IMR-90 (cell line): ENCODE data around the gene TDRD12. TPM values are rescaled to one million over a fixed set of nuclear protein-coding genes. Genes with fewer than 3 reads are reported as not detected.

ENCODE experiments used
- ATAC-seq: fragments of 200-7000 bp; cut with Tn5 transposase; 2 replicates; pipeline ENCODE4 v1.9.1; 2020; ENCODE audit warnings: low read depth, mild to moderate bottlenecking, moderate library complexity
- BruUV-seq: library from RNA; stranded (reverse); fragments of 400-500 nt; replicated peaks from 2 replicates; lab custom pipeline; 2021; lab: Mats Ljungman, UMichigan
- CTCF ChIA-PET: fragments of 300-600 bp; formaldehyde crosslinking; extraction: SDS; loops from one replicate; lab custom pipeline; 2021; ENCODE audit warnings: antibody characterized with exemption; lab: Yijun Ruan, JAX
- POLR2A ChIA-PET: fragments of 300-600 bp; sonication (Branson Sonifier 250); formaldehyde crosslinking; loops from one replicate; lab custom pipeline; 2022; ENCODE audit warnings: antibody characterized with exemption; ENCODE audit not compliant: unreplicated experiment; lab: Charles Lee
- DNase-seq: peaks from one replicate; pipeline ENCODE4 v3.0.0; 2013
- H2AFZ ChIP-seq: replicated peaks from 2 replicates; pipeline ENCODE3; 2013; ENCODE audit warnings: low read length, mild to moderate bottlenecking; ENCODE audit not compliant: poor library complexity
- H2AK5ac ChIP-seq: 2 replicates; pipeline ENCODE4 v1.6.1; 2013; ENCODE audit warnings: low read depth, low read length, inconsistent platforms
- H2AK9ac ChIP-seq: replicated peaks from 2 replicates; pipeline ENCODE3; 2013; ENCODE audit warnings: mild to moderate bottlenecking, low read depth, low read length, moderate library complexity; ENCODE audit not compliant: poor library complexity
- H2BK120ac ChIP-seq: 2 replicates; pipeline ENCODE4 v1.6.1; 2013; ENCODE audit warnings: low read depth, low read length, inconsistent platforms
- H2BK15ac ChIP-seq: 3 replicates; pipeline ENCODE4 v1.6.1; 2013; ENCODE audit warnings: low read depth, low read length, inconsistent platforms
- H2BK20ac ChIP-seq: 2 replicates; pipeline ENCODE4 v1.6.1; 2013; ENCODE audit warnings: low read depth, mild to moderate bottlenecking, inconsistent platforms, low read length, moderate library complexity
- H2BK5ac ChIP-seq: 2 replicates; pipeline ENCODE4 v1.6.1; 2013; ENCODE audit warnings: mild to moderate bottlenecking, low read depth, low read length, inconsistent platforms; ENCODE audit not compliant: poor library complexity, severe bottlenecking
- H3K14ac ChIP-seq: replicated peaks from 2 replicates; pipeline ENCODE4 v1.6.1; 2013; ENCODE audit warnings: low read depth, low read length, inconsistent platforms
- H3K18ac ChIP-seq: 2 replicates; pipeline ENCODE4 v1.6.1; 2013; ENCODE audit warnings: low read depth, low read length, control low read depth
- H3K23ac ChIP-seq: 2 replicates; pipeline ENCODE4 v1.6.1; 2013; ENCODE audit warnings: low read depth, low read length, inconsistent platforms
- H3K27ac ChIP-seq: 2 replicates; pipeline ENCODE4 v1.5.1; 2013; ENCODE audit warnings: mild to moderate bottlenecking, control low read depth, low read length; ENCODE audit not compliant: insufficient read depth
- H3K27me3 ChIP-seq: 2 replicates; pipeline ENCODE4 v1.6.1; 2013; ENCODE audit warnings: low read length; ENCODE audit not compliant: control insufficient read depth, insufficient read depth
- H3K36me3 ChIP-seq: 2 replicates; pipeline ENCODE4 v1.6.1; 2013; ENCODE audit warnings: low read length, mixed read lengths; ENCODE audit not compliant: control insufficient read depth, insufficient read depth
- H3K4ac ChIP-seq: 2 replicates; pipeline ENCODE4 v1.6.1; 2013; ENCODE audit warnings: low read depth, low read length, inconsistent platforms
- H3K4me1 ChIP-seq: 2 replicates; pipeline ENCODE4 v1.6.1; 2013; ENCODE audit warnings: low read length, mixed read lengths; ENCODE audit not compliant: control insufficient read depth, insufficient read depth
- H3K4me2 ChIP-seq: 2 replicates; pipeline ENCODE4 v1.6.1; 2013; ENCODE audit warnings: low read depth, mild to moderate bottlenecking, control low read depth, low read length, moderate library complexity
- H3K4me3 ChIP-seq: 2 replicates; pipeline ENCODE4 v1.5.1; 2013; ENCODE audit warnings: low read depth, mild to moderate bottlenecking, control low read depth, low read length, moderate library complexity; ENCODE audit not compliant: insufficient read depth
- H3K56ac ChIP-seq: 2 replicates; pipeline ENCODE4 v1.6.1; 2013; ENCODE audit warnings: low read length, inconsistent platforms; ENCODE audit not compliant: insufficient read depth; ENCODE audit errors: extremely low read depth
- H3K79me1 ChIP-seq, 2 experiments: 2 replicates each; pipeline ENCODE4 v1.6.1; 2013; ENCODE audit warnings: low read length in 2 of 2, inconsistent platforms in 1 of 2, low read depth in 1 of 2
- H3K9ac ChIP-seq: 2 replicates; pipeline ENCODE4 v1.6.1; 2013; ENCODE audit warnings: low read depth, low read length, control low read depth
- H3K9me1 ChIP-seq: 2 replicates; pipeline ENCODE4 v1.6.1; 2013; ENCODE audit warnings: low read length, inconsistent platforms; ENCODE audit not compliant: insufficient read depth
- H3K9me3 ChIP-seq: 2 replicates; pipeline ENCODE4 v1.6.1; 2013; ENCODE audit warnings: low read length; ENCODE audit not compliant: control insufficient read depth, insufficient read depth
- H4K20me1 ChIP-seq: 2 replicates; pipeline ENCODE4 v1.6.1; 2013; ENCODE audit warnings: low read length, inconsistent platforms; ENCODE audit not compliant: insufficient read depth
- H4K5ac ChIP-seq: 2 replicates; pipeline ENCODE4 v1.6.1; 2013; ENCODE audit warnings: mild to moderate bottlenecking, low read depth, low read length, control low read depth
- H4K8ac ChIP-seq, 2 experiments: 2 replicates each; pipeline ENCODE4 v1.6.1; 2013; ENCODE audit warnings: low read depth in 2 of 2, low read length in 2 of 2, control low read depth in 1 of 2, inconsistent platforms in 1 of 2
- H4K91ac ChIP-seq: 2 replicates; pipeline ENCODE4 v1.6.1; 2013; ENCODE audit warnings: low read depth, low read length, inconsistent platforms; ENCODE audit not compliant: insufficient read depth
- CEBPB ChIP-seq: IDR thresholded peaks from 2 replicates; pipeline ENCODE4 v1.6.1; 2012; ENCODE audit warnings: low read depth, low read length, improper control_type of control experiment
- CHD1 ChIP-seq: IDR thresholded peaks from 2 replicates; pipeline ENCODE4 v1.6.1; 2012; ENCODE audit warnings: low read depth, low read length, improper control_type of control experiment
- CTCF ChIP-seq: conservative IDR thresholded peaks from 2 replicates; pipeline ENCODE4 v1.5.1; 2012; ENCODE audit warnings: mild to moderate bottlenecking, low read depth, low read length, improper control_type of control experiment
- ELK1 ChIP-seq: fragments of 150-350 bp; IDR thresholded peaks from 2 replicates; pipeline ENCODE4 v1.6.1; 2016; ENCODE audit warnings: low read depth, mild to moderate bottlenecking, low read length, moderate library complexity, borderline replicate concordance
- FOS ChIP-seq: fragments of 150-350 bp; IDR thresholded peaks from 2 replicates; pipeline ENCODE4 v1.6.1; 2016; ENCODE audit warnings: low read depth, low read length
- MAFK ChIP-seq: IDR thresholded peaks from 2 replicates; pipeline ENCODE4 v1.6.1; 2012; ENCODE audit warnings: low read depth, low read length, improper control_type of control experiment
- MAZ ChIP-seq: IDR thresholded peaks from 2 replicates; pipeline ENCODE4 v1.6.1; 2012; ENCODE audit warnings: low read depth, mild to moderate bottlenecking, low read length, improper control_type of control experiment, moderate library complexity, borderline replicate concordance
- MXI1 ChIP-seq: IDR thresholded peaks from 2 replicates; pipeline ENCODE4 v1.6.1; 2012; ENCODE audit warnings: low read depth, mild to moderate bottlenecking, low read length, moderate library complexity, borderline replicate concordance
- NFE2L2 ChIP-seq: fragments of 150-350 bp; IDR thresholded peaks from 2 replicates; pipeline ENCODE4 v1.6.1; 2016; ENCODE audit warnings: low read depth, mild to moderate bottlenecking, low read length
- POLR2A ChIP-seq: IDR thresholded peaks from 2 replicates; pipeline ENCODE4 v1.6.1; 2012; ENCODE audit warnings: mild to moderate bottlenecking, low read depth, low read length
- RAD21 ChIP-seq: IDR thresholded peaks from 2 replicates; pipeline ENCODE4 v1.6.1; 2012; ENCODE audit warnings: low read length, improper control_type of control experiment
- SMC3 ChIP-seq: fragments of 150-350 bp; IDR thresholded peaks from 2 replicates; pipeline ENCODE4 v1.6.1; 2016; ENCODE audit warnings: low read depth, mild to moderate bottlenecking, antibody characterized with exemption, low read length, moderate library complexity
- WGBS, 2 experiments: methylation state at CpG; one replicate each; pipeline versions ENCODE4 v1.1.5 to v1.1.7; 2013; ENCODE audit warnings: missing lambda C conversion rate in 2 of 2; ENCODE audit not compliant: insufficient read length in 1 of 2; ENCODE audit errors: extremely low coverage in 2 of 2; 5-methylcytosine and 5-hydroxymethylcytosine counted together
- dilution Hi-C: fragments of 300-500 bp; cut with HindIII; formaldehyde crosslinking; loops from one replicate; pipeline ENCODE4 v1.14.3; 2018; ENCODE audit warnings: low sequenced_read_pairs; ENCODE audit not compliant: unreplicated experiment
- in situ Hi-C: fragments of 300-500 bp; cut with MboI; formaldehyde crosslinking; loops from 3 replicates; pipeline ENCODE4 v1.14.3; 2019; ENCODE audit warnings: low sequenced_read_pairs, inconsistent platforms, mixed read lengths
- intact Hi-C: fragments of 100-400 bp; cut with micrococcal nuclease; formaldehyde crosslinking; loops from 2 replicates; pipeline ENCODE4 v1.10.0; 2022
- polyA plus RNA-seq, 3 experiments: library from polyadenylated mRNA; depleted of rRNA; stranded (reverse); fragments of >200 nt; gene quantifications; 2 replicates each; pipeline ENCODE4 v1.2.3, GENCODE V29; 2012; ENCODE audit warnings: low replicate concordance in 1 of 3
- total RNA-seq: library from RNA; depleted of rRNA; stranded (reverse); fragments of >200 nt; gene quantifications from 2 replicates; pipeline ENCODE4 v1.2.3, GENCODE V29; 2012

Gene TDRD12
- total and polyA plus RNA-seq, 2 of the 4 experiments (the other 2 are of a cell fraction), result under 0.01 to 0.07 TPM

- TF ChIP-seq ELK1, result no peak
- no peak for TF ChIP-seq SMC3
- TF ChIP-seq CEBPB, result no peak
- no peak for TF ChIP-seq MAFK
- no peak for TF ChIP-seq POLR2A
- no peak for TF ChIP-seq MAZ
- no peak for TF ChIP-seq CHD1
- no peak for TF ChIP-seq FOS
- no peak for TF ChIP-seq NFE2L2
- no peak for TF ChIP-seq MXI1
- no peak for TF ChIP-seq RAD21
- no peak for TF ChIP-seq CTCF
- Histone ChIP-seq H4K20me1 (no peaks in the 10 kb centered on the region), H3K14ac (no peak overlapping the region), H2BK15ac (no peak overlapping the region), H3K23ac (no peak overlapping the region), H4K5ac (no peak overlapping the region), H2BK20ac (no peak overlapping the region), H3K4me1 (no peaks in the 10 kb centered on the region), H3K79me1 (no peaks in the 10 kb centered on the region), H3K18ac (no peak overlapping the region), H2BK120ac (no peak overlapping the region), H2AK5ac (no peak overlapping the region), H2AK9ac (no peak overlapping the region), H3K4me2 (no peak overlapping the region), H3K4ac (no peak overlapping the region), H3K36me3 (no peaks in the 10 kb centered on the region), H3K27me3 (peaks cover 8% of the 10 kb centered on the region), H3K56ac (no peak overlapping the region), H3K27ac (no peak overlapping the region), H4K8ac (no peak overlapping the region), H3K9ac (no peak overlapping the region), H3K4me3 (no peak overlapping the region), H3K9me1 (no peaks in the 10 kb centered on the region), H4K91ac (no peak overlapping the region), H2BK5ac (no peak overlapping the region), H2AFZ (no peak overlapping the region), H3K9me3 (no peaks in the 10 kb centered on the region)
- DNase-seq (no peak), ATAC-seq (no peak)
- ChIA-PET CTCF (no interaction called here), POLR2A (no interaction called here)
- WGBS, 2 experiments, result 17% methylated on average over 1 of the region's 3 CpGs; no CpG with 5 or more reads in 1 of the 2 experiments
- BruUV-seq, result no TSS peak
- in situ Hi-C loops (no loop called here), intact Hi-C loops (no loop called here), dilution Hi-C loops (no loop called here)
These were observed 29.4 kb downstream of the TDRD12 start for GRCh38 chr19:32748948-32749347.
